T-helper 9 cell (primary cell): ENCODE results near the gene ADAMTS18.
A peak's percentile ranks its signal among the peaks of the same experiment; 100 is the strongest.
"Not testable (repeated sequence)": the region's sequence is repeated elsewhere in the genome, so short reads cannot be mapped to it uniquely, and the experiment has no call there.

Experiments used
- DNase-seq: peaks from one replicate; pipeline ENCODE4 v3.0.0-alpha.2; 2020

The ADAMTS18 gene

DNA sequence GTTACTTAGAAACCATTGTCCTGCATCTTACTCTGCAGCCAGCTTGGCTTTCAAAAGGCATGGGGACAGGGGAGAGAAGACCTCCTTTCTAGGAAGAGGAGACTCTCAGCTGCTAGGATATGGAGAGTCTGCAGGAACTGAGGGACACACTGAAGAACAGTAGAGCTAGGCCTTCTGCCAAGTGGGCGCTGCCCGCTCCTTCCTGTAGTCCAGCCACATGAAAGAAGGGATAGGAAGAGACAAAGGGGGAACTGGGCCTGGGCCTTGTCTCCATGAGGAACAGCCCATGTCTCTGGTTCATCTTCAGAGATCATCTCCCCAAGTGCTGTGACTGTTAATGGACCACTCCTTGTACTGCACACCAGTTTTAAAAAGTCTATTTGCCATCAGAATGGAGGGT lies 157.3 kb downstream of the ADAMTS18 start:
- DNase-seq: no peak

DNA sequence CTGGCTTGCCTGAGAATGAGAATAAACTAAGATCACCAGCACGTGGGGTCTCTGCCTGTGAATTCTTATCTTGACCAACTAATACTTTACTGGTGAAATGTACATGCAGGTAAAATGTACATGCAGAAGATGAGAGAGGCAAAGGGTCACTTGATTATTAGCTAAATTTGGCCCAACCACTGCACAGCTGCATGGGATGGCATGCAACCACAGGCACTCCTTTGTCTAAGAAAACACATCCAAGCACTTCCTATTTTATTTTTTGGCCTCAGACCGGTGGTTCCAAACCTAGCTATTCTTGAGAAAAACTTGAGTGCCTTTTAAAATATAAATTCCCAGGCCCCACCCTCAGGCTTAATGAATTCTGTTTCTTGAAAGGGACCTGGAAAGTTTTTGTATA lies 157.7 kb downstream of the ADAMTS18 start:
- DNase-seq: no peak

DNA sequence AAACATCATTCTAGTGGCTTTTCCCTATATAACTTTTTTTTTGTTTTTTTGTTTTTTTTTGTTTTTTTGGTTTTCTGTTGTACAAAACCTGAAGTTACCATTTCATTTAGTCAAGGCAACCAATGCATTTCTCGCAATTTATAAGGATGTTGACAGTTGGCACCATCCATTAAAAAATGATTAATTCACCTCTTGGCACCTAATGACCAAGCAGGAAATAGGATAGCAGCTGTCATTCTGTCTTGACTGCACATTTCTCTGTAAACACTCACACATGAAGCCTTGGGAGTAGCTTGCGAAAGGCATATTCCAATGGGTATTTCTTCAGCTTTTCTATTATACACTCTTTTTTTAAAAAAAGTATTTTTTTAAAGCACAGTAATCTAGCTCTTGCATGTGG lies 158.2 kb downstream of the ADAMTS18 start:
- DNase-seq: no peak

DNA sequence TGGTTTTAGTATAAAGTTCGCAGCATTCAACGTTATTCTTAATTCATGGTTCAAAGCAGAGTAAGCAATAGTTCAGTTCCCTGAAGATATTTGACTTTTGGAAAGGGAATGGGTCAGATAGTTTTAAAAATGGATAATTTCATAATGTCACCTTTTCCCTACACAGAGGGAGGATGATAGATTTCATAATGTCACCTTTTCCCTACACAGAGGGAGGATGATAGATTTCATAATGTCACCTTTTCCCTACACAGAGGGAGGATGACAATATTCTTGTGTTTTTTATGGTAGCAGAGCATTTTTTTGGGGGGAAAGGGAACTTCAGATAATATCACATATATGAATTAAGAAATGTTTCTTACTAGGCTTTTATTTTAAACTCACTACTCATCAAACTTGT lies 159.5 kb downstream of the ADAMTS18 start:
- DNase-seq: not testable (repeated sequence)

DNA sequence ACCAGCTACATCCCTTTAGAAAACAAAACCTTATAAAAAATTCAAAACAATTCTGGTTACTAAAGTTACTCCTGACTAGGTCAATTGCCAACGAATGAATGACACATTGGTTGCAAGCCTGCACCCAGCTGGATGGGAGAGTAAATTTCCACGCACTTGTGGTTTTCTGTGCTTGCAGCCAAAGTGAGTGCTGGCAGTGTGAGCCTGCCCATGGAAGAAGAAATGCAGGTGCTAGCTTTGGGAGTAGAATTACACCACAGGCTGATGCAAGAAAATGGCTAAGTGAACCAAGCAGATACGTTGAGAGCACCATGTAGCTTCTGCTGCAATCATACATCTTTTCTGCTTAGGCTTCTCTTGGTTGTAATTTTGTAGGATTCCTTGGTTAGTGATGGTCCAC lies 161.0 kb downstream of the ADAMTS18 start:
- DNase-seq: no peak

DNA sequence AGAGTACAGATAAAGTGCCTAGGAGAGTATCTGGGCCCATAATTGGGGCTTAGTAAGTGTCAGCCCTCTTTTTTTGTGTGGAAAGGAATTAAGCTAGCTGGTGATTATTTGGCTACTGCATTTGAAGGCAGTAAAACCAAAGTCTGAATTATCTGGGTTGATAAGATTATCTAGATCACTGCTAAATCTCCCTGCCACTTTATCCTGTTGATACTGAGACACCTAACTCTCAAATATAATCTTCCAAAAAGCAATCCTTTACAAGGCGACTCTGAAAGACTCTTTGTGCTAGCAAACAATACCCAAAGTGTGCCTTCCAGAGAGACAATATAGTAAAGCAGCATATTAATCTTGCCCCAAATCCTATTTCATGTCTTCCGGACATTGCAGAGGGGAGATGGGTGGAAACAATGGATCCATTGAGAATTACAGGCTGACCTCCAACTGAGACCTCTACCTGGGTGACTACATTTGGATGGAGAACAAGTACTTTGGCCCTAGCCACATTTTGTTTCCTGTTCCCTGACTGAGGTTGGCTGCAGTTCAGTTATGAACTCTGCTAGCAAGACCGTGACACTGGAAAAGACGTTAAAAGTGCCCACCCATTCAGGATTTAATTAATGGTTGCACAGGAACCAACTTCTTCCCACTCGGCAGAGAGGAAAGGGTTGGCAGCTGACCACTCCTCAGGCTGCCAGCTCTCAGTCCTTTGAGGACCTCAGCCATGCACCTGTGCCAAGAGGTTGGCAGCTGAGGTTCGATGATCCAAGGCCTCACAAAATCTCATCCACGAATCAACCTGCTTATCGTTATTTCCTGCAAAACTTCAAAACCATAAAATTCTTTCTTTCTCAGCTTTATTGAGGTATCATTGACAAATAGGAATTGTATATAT lies 163.1 kb downstream of the ADAMTS18 start:
- DNase-seq: no peak

DNA sequence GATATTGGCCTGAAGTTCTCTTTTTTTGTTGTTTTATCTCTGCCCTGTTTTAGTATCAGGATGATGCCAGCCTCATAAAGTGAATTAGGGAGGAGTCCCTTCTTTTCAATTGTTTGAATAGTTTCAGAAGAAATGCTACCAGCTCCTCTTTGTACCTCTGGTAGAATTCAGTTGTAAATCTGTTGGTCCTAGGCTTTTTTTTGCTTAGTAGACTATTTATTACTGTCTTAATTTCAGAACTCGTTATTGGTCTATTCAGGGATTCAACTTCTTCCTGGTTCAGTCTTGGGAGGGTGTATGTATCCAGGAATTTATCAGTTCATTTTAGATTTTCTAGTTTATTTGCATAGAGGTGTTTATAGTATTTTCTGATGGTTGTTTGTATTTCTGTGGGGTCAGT lies 168.6 kb downstream of the ADAMTS18 start:
- not testable (repeated sequence) for DNase-seq

DNA sequence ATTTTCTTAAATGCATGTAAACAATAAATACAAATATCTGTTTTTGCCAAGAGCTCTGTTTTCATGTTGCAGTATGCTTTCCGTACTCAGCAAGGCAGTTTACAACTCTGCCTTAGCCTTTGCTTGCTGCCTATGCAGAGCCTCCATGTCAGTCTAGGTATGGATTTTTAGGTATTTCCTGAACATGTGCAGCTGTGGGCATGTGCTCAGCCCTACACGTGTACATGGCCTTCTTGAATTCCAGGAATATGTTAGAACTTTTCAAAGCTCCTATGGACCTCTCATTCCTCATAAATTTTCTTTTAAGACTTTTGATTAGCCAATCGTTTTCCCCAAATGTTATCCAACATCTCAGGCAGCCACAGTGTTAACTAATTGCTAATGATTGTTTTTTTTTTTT lies 171.9 kb downstream of the ADAMTS18 start:
- DNase-seq: no peak

DNA sequence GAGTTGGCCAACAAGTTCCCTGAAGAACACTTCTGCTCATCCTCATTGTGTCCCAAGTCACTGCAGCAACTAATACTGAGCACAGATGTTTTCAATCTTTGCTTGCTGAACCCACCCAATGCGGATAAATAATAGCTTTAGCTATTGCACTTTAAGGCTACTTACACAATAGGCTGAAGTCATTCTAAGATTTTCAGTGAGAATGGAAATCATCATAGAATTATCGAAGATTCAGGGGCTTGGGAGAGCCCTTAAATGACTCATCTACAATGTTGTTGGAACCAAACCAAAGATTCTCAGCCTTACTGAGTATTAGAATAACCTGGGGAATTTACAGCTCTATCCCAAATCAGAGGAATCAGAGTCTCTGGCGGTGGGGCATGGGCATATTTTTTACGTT lies 184.4 kb downstream of the ADAMTS18 start:
- no peak for DNase-seq

DNA sequence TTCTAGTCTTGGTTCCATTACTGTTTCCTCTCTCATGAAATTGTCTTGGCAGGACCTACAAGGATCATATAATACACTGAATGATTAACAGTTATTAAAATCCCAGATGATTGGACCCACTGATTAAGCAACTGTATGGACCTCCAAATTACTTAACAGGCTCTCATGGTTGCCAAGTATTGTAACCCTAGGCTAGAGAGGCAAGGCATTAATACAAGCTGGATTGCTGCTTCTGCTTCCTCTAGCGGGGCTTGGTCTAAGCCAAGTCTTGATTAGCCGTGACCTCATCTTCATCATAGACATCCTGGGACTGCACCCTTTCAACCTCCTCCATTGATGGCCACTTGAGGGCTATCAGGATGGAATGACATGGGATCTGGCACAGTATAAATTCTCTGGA lies 188.7 kb downstream of the ADAMTS18 start:
- DNase-seq: no peak

DNA sequence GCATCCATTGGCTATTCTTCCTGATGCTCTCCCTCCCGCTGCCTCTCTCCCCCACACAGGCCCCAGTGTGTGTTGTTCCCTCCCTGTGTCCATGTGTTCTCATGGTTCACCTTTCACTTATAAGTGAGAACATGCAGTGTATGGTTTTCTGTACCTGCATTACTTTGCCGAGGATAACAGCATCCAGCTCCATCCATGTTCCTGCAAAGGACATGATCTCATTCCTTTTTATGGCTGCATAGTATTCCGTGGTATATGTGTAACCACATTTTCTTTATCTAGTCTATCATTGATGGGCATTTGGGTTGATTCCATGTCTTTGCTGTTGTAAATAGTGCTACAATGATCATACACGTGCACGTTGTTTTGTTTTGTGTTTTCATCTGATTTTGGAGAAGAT lies 192.4 kb downstream of the ADAMTS18 start:
- not testable (repeated sequence) for DNase-seq

DNA sequence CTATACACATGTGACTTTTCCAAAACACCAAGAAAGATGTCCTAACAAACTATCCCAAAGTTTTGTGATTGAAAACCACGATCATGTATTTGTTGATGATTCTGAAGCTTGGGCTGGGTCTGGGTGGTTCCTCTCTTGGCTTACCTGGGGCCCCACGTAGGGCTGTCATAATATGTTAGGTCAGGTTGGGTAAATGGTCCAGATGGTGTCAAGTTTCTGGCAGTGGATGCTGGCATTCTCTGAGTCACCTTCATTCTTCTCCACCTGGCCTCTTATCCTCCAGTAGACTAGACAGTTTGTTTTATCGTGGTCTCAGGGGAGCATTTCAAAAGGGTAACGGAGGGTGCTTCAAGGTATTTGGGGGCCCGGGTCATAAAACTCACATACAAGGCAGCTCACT lies 196.2 kb downstream of the ADAMTS18 start:
- no peak for DNase-seq

DNA sequence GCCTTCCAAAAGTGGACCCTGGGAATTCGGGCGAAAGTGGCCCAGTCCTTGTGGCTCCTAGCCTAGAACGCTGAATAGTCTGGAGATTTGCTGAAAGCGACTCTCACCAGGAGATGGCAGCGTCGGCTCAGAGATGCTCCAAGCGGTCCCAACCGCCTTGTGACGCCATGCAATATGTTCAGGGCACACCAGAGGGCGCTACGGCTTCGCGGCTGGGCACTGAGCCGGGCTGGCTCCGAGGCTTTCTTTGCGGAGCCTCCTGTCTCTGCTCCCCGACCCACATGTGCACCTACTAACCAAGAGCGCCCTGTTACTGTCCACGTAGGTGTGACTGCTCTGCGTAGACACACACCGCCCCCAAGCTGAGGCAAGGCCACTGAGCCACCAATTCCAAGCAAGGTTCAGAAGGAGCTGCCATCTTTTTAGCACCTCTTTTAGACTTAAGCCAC lies 198.7 kb downstream of the ADAMTS18 start:
- peak; percentile 84 for DNase-seq

DNA sequence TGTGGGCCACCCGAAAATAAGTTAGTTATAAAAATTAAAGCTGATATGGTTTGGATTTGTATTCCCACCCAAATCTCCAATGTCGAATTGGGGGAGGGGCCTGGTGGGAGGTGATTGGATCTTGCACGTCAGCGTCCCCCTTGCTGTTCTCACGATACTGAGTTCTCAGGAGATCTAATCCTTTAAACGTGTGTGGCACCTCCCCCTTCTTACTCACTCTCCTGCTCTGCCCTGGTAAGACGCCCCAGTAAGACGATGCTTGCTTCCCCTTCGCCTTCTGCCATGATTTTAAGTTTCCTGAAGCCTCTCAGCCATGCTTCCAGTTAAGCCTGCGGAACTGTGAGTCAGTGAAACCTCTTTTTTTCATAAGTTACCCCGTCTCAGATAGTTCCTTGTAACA lies 200.2 kb downstream of the ADAMTS18 start:
- no peak for DNase-seq

DNA sequence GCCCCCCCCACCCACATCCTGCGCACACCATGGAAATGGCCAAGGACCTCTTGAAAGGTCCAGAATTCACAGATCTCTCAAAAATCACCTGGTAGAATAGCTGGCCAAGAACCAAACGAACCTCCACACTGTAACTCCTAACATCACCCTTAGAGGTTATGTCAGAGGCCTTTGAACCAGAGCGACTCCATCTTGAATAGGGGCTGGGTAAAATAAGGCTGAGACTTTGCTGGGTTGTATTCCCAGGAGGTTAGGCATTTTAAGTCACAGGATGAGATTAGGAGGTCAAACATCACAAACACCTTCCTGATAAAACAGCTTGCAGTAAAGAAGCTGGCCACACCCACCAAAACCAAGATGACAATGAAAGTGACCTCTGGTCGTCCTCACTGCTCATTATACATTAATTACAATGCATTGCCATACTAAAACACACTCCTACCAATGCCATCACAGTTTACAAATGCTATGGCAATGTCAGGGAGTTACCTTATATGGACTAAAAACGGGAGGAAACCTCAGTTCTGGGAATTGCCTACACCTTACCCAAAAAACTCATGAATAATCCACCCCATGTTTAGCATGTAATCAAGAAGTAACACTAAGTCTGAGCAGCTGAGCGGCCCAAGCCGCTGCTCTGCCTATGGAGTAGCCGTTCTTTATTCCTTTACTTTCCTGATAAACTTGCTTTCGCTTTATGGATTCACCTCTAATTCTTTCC lies 200.9 kb downstream of the ADAMTS18 start:
- DNase-seq: no peak
